ENCODE data around the gene PRSS3. TPM values are rescaled to one million over a fixed set of nuclear protein-coding genes. Genes with fewer than 3 reads are reported as not detected.
"Not testable (repeated sequence)": the region's sequence is repeated elsewhere in the genome, so short reads cannot be mapped to it uniquely, and the experiment has no call there.

The PRSS3 gene
- total RNA-seq, 1 experiment from 2014 or later: 33.8 TPM

GRCh38 chr9:33786681-33787080 is 8.7 kb upstream of the PRSS3 start:
- ChIA-PET POLR2A (no interaction called here), CTCF (interaction anchor here (1.2 to 1.4 kb wide), 2 partner anchors 8 to 49 kb away, joined by 4 to 8 read pairs; no protein-coding TSS in a partner anchor)
- H3K36me3 Mint-ChIP-seq (ENCODE audit: insufficient read depth, unreplicated experiment): no peaks in the 10 kb centered on the region
- H3K27ac Mint-ChIP-seq (ENCODE audit: unreplicated experiment): no peak overlapping the region
- no peaks in the 10 kb centered on the region for H3K9me3 ChIP-seq
- peaks cover under 1% of the 10 kb centered on the region for H3K4me1 Mint-ChIP-seq (ENCODE audit: low read depth, unreplicated experiment)
- no peaks in the 10 kb centered on the region for H3K27me3 ChIP-seq (replicated peaks; ENCODE audit: control insufficient read depth, insufficient read depth, low read length)
- no peak overlapping the region for H3K4me3 ChIP-seq (ENCODE audit: low read depth, low read length)
- TF ChIP-seq, protein P1, sequence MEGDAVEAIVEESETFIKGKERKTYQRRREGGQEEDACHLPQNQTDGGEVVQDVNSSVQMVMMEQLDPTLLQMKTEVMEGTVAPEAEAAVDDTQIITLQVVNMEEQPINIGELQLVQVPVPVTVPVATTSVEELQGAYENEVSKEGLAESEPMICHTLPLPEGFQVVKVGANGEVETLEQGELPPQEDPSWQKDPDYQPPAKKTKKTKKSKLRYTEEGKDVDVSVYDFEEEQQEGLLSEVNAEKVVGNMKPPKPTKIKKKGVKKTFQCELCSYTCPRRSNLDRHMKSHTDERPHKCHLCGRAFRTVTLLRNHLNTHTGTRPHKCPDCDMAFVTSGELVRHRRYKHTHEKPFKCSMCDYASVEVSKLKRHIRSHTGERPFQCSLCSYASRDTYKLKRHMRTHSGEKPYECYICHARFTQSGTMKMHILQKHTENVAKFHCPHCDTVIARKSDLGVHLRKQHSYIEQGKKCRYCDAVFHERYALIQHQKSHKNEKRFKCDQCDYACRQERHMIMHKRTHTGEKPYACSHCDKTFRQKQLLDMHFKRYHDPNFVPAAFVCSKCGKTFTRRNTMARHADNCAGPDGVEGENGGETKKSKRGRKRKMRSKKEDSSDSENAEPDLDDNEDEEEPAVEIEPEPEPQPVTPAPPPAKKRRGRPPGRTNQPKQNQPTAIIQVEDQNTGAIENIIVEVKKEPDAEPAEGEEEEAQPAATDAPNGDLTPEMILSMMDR (IDR thresholded peaks at IDR 0.05; ENCODE audit: insufficient read depth in 1 of 2, low read depth in 1 of 2, low read length in 1 of 2, severe bottlenecking in 1 of 2, unreplicated experiment in 1 of 2): no peak
- no peaks in the 10 kb centered on the region for H3K9me3 Mint-ChIP-seq (ENCODE audit: unreplicated experiment)
- DNase-seq: no peak
- intact Hi-C loops (cut with micrococcal nuclease; ENCODE audit: unreplicated experiment): loop anchor here (1.0 kb wide), 1 partner anchor 66 kb away; no protein-coding TSS in a partner anchor
- no peaks in the 10 kb centered on the region for H3K4me1 ChIP-seq
- BruUV-seq (replicated peaks): no TSS peak
- H3K36me3 ChIP-seq (ENCODE audit: control insufficient read depth, insufficient read depth, low read length): no peaks in the 10 kb centered on the region; the same call in 1 of the 2 replicates
- no peak overlapping the region for H3K4me3 Mint-ChIP-seq (ENCODE audit: unreplicated experiment)
- H3K27me3 Mint-ChIP-seq (ENCODE audit: insufficient read depth, unreplicated experiment): no peaks in the 10 kb centered on the region

DNA sequence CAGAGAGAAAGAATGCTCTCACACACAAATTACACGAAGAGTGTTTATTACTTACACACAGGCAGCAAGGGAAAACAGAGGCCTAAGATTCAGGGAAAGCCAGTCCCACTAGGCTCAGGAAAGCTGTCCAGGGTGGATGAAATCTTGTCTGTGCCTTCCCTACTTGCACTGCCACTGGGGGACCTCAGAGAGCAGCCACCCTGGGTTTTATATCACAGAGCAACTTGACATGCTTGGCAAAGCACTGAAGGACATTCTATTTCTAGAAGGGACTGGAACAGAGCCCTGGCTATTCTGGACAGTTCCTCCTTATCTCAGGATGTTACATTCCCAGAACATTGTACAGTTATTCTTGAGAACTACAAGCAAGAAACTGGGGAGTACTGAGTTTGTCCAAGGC is 7.5 kb upstream of the PRSS3 start:
- Histone ChIP-seq H3K9me3 (no peaks in the 10 kb centered on the region), H3K4me3 (ENCODE audit: low read depth, low read length) (no peak overlapping the region), H3K36me3 (ENCODE audit: control insufficient read depth, insufficient read depth, low read length) (no peaks in the 10 kb centered on the region; the same call in 1 of the 2 replicates), H3K4me1 (no peaks in the 10 kb centered on the region), H3K27me3 (replicated peaks; ENCODE audit: control insufficient read depth, insufficient read depth, low read length) (no peaks in the 10 kb centered on the region)
- no peak for DNase-seq
- Mint-ChIP-seq H3K9me3 (ENCODE audit: unreplicated experiment) (no peaks in the 10 kb centered on the region), H3K27ac (ENCODE audit: unreplicated experiment) (no peak overlapping the region), H3K4me1 (ENCODE audit: low read depth, unreplicated experiment) (peaks cover 7% of the 10 kb centered on the region), H3K36me3 (ENCODE audit: insufficient read depth, unreplicated experiment) (no peaks in the 10 kb centered on the region), H3K4me3 (ENCODE audit: unreplicated experiment) (no peak overlapping the region), H3K27me3 (ENCODE audit: insufficient read depth, unreplicated experiment) (no peaks in the 10 kb centered on the region)
- POLR2A ChIA-PET: no interaction called here
- CTCF ChIA-PET: interaction anchor here (1.2 to 1.4 kb wide), 2 partner anchors 9 to 50 kb away, joined by 4 to 8 read pairs; no protein-coding TSS in a partner anchor
- TF ChIP-seq, protein P1 (IDR thresholded peaks at IDR 0.05; ENCODE audit: insufficient read depth in 1 of 2, low read depth in 1 of 2, low read length in 1 of 2, severe bottlenecking in 1 of 2, unreplicated experiment in 1 of 2): no peak
- BruUV-seq (replicated peaks): no TSS peak
- intact Hi-C loops (cut with micrococcal nuclease; ENCODE audit: unreplicated experiment): no loop called here

DNA sequence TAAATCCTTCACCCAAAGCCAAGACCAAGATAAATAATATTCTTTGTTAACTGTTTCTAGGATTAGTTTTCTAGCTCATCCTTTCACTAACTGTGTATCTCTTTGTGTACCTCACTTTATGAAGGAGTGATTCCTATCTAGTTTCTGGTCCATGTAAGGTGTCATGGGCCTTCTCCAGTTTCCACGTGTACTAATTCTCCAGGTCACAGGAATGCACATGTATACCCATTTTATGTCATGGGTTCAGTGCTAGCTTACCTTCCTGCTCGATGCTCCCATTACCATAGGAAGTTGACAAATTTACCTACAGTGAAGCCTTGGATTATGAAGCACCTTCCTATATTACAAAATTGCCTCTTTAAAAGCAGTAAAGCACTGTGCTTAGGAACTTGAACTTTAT is 5.9 kb upstream of the PRSS3 start:
- DNase-seq; CTCF ChIA-PET; intact Hi-C loops (cut with micrococcal nuclease; ENCODE audit: unreplicated experiment); H3K9me3 Mint-ChIP-seq (ENCODE audit: unreplicated experiment); H3K36me3 Mint-ChIP-seq (ENCODE audit: insufficient read depth, unreplicated experiment); H3K9me3 ChIP-seq; H3K4me3 Mint-ChIP-seq (ENCODE audit: unreplicated experiment); H3K27ac Mint-ChIP-seq (ENCODE audit: unreplicated experiment); H3K27me3 ChIP-seq (replicated peaks; ENCODE audit: control insufficient read depth, insufficient read depth, low read length); H3K4me1 ChIP-seq; H3K27me3 Mint-ChIP-seq (ENCODE audit: insufficient read depth, unreplicated experiment); H3K4me1 Mint-ChIP-seq (ENCODE audit: low read depth, unreplicated experiment); H3K4me3 ChIP-seq (ENCODE audit: low read depth, low read length); BruUV-seq (replicated peaks); H3K36me3 ChIP-seq (ENCODE audit: control insufficient read depth, insufficient read depth, low read length); POLR2A ChIA-PET: not testable (repeated sequence)

GRCh38 chr9:33791117-33791516 is 4.2 kb upstream of the PRSS3 start:
- Mint-ChIP-seq H3K9me3 (ENCODE audit: unreplicated experiment) (no peaks in the 10 kb centered on the region), H3K4me1 (ENCODE audit: low read depth, unreplicated experiment) (peaks cover 18% of the 10 kb centered on the region), H3K4me3 (ENCODE audit: unreplicated experiment) (no peak overlapping the region), H3K27me3 (ENCODE audit: insufficient read depth, unreplicated experiment) (no peaks in the 10 kb centered on the region), H3K36me3 (ENCODE audit: insufficient read depth, unreplicated experiment) (peaks cover 5% of the 10 kb centered on the region), H3K27ac (ENCODE audit: unreplicated experiment) (no peak overlapping the region)
- H3K36me3 ChIP-seq (ENCODE audit: control insufficient read depth, insufficient read depth, low read length): no peaks in the 10 kb centered on the region; the same call in 1 of the 2 replicates
- POLR2A ChIA-PET: no interaction called here
- no peaks in the 10 kb centered on the region for H3K27me3 ChIP-seq (replicated peaks; ENCODE audit: control insufficient read depth, insufficient read depth, low read length)
- CTCF ChIA-PET: no interaction called here
- DNase-seq: no peak
- intact Hi-C loops (cut with micrococcal nuclease; ENCODE audit: unreplicated experiment): no loop called here
- TF ChIP-seq, protein P1 (IDR thresholded peaks at IDR 0.05; ENCODE audit: insufficient read depth in 1 of 2, low read depth in 1 of 2, low read length in 1 of 2, severe bottlenecking in 1 of 2, unreplicated experiment in 1 of 2): no peak
- no peak overlapping the region for H3K4me3 ChIP-seq (ENCODE audit: low read depth, low read length)
- BruUV-seq (replicated peaks): no TSS peak
- no peaks in the 10 kb centered on the region for H3K9me3 ChIP-seq
- H3K4me1 ChIP-seq: no peaks in the 10 kb centered on the region

DNA sequence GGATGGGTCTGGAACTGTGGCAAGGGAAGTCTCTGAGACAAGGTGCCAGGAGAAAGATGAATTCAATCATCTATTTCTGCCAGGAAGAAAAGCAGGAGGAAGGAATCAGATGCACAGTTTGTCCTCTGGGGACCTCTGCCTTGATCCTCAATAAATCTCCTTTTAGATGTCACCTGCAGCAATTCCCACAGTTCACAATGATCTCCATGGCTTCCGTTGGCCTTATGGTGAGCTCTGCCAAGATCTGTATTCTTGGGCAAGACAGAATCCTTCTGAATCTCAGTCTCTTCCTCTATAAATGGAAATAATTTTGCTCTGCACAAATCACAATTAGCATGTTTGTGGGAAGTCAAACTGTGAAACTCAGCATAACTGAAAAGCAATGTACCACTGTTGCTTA is 1.9 kb upstream of the PRSS3 start:
- H3K36me3 ChIP-seq (ENCODE audit: control insufficient read depth, insufficient read depth, low read length); H3K9me3 ChIP-seq; H3K4me1 ChIP-seq; H3K4me3 ChIP-seq (ENCODE audit: low read depth, low read length); intact Hi-C loops (cut with micrococcal nuclease; ENCODE audit: unreplicated experiment); H3K9me3 Mint-ChIP-seq (ENCODE audit: unreplicated experiment); DNase-seq; POLR2A ChIA-PET; BruUV-seq (replicated peaks); H3K27me3 ChIP-seq (replicated peaks; ENCODE audit: control insufficient read depth, insufficient read depth, low read length); H3K27me3 Mint-ChIP-seq (ENCODE audit: insufficient read depth, unreplicated experiment); H3K27ac Mint-ChIP-seq (ENCODE audit: unreplicated experiment); H3K4me3 Mint-ChIP-seq (ENCODE audit: unreplicated experiment): not testable (repeated sequence)
- Mint-ChIP-seq H3K4me1 (ENCODE audit: low read depth, unreplicated experiment) (peaks cover 18% of the 10 kb centered on the region), H3K36me3 (ENCODE audit: insufficient read depth, unreplicated experiment) (peaks cover 22% of the 10 kb centered on the region)
- CTCF ChIA-PET: interaction anchor here (1.0 kb wide), 1 partner anchor 56 kb away, joined by 3 read pairs; no protein-coding TSS in a partner anchor

All from Caco-2 (cell line).